ENCODE results near the gene AGAP1.
A peak's percentile ranks its signal among the peaks of the same experiment; 100 is the strongest.

Gene AGAP1

GRCh38 chr2:235949567-235950472 lies 456.0 kb downstream of the AGAP1 start:
- no peak for DNase-seq (ENCODE audit: low spot score)

- DNase-seq (ENCODE audit: low spot score) = no peak
Observed at GRCh38 chr2:235950473-235950809, 456.6 kb downstream of the AGAP1 start.

- DNase-seq (ENCODE audit: low spot score) = no peak
Observed at GRCh38 chr2:235951493-235951892, 457.6 kb downstream of the AGAP1 start.

DNA sequence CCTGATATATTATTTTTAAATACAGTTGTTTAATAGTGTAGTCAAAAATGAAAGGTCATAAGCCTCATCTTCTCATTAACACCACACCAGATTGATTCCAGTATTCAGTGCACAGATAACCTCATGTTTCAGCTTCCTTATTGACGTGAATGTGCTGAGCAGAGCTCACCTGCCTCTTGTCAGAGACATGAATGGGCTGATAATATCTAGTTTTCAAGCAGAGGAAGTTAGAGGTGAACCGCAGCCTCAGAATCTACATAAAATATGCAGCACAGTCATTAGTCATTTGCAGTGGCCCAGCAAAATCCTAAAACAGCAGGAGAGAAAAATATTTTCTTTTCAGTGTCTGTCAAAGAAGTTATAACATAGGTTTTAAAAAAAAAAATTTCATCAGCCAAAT lies 458.1 kb downstream of the AGAP1 start:
- no peak for DNase-seq (ENCODE audit: low spot score)

DNA sequence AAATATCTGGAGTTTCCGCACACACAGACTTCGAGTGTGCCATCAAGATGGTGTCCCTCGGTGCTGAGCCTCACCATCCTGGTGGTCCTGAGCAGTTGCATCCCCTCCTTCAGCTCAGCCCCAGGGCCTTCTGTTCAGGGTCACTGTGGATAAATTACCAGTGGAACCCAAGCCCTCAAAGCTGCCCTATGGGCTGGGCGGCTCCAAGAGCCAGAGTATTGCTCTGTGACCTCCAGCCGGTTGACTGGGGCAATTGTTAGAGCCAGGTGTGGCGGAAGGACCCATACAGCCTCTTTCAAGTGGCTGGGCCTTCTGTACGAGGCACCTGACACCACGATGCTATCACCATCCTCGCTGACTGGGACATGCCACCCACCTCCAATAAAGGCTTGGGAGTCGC lies 458.9 kb downstream of the AGAP1 start:
- DNase-seq (ENCODE audit: low spot score) = no peak

DNA sequence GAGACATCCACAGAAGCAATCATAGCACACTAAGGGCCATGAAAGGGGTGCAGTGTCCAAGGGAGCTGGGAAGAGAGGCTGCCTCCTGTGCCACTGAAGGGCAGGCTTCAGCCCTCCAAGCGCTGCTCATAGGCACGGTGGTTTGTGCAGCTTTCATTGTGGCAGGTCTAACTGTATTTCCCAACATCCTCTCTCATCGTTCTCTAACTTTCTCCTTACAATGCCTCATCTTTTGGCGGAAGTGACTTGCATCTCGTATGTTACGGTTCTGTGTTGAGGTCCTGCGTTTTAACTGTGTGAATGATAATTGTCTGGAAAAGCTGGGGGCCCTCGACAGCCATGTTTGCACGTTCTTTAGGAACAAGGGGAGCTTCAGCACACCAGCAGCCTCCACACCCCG lies 460.4 kb downstream of the AGAP1 start:
- no peak for DNase-seq (ENCODE audit: low spot score)

- DNase-seq (ENCODE audit: low spot score) = no peak
Observed at GRCh38 chr2:235954888-235955480, 461.1 kb downstream of the AGAP1 start.

DNA sequence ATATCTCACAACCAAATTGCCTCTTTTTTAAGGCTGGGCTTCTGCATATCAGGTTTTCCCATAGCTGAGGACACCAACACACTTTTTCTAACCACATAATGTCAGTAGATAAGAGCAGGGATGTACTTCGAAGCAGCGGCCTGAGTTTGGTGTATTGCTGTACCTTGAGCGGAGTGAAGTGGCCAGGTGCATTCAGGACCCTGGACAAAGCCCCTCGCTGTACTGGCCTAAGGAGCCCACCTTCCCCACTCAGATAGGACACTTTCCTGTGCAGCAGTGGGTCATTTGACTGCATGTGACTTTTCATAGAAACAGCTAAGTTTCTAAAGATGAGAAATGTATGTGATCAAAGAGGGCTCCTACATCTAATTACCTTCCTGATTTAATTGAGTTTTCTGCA lies 461.8 kb downstream of the AGAP1 start:
- DNase-seq (ENCODE audit: low spot score) = no peak

- no peak for DNase-seq (ENCODE audit: low spot score)
Observed at GRCh38 chr2:235956281-235956970, 462.6 kb downstream of the AGAP1 start.

DNA sequence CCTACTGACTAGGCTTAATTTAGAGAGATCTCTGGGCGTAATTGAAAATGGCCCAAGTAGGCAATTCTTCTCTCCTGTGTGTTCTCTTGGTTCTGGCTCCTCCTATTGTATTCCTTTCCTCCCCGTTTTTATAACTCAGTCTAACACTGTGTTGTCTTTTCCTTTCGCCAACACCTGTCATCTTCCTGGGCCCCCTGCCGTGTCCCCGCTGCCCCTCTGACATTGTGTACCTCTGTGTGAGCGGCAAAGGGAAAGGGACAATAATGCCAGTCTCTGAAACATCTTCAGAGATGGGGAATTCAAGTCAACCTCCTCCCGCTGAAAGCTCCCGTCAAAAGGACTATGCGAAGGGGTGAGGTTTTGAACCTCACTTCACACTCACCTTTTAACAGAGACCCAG lies 463.4 kb downstream of the AGAP1 start:
- no peak for DNase-seq (ENCODE audit: low spot score)

DNA sequence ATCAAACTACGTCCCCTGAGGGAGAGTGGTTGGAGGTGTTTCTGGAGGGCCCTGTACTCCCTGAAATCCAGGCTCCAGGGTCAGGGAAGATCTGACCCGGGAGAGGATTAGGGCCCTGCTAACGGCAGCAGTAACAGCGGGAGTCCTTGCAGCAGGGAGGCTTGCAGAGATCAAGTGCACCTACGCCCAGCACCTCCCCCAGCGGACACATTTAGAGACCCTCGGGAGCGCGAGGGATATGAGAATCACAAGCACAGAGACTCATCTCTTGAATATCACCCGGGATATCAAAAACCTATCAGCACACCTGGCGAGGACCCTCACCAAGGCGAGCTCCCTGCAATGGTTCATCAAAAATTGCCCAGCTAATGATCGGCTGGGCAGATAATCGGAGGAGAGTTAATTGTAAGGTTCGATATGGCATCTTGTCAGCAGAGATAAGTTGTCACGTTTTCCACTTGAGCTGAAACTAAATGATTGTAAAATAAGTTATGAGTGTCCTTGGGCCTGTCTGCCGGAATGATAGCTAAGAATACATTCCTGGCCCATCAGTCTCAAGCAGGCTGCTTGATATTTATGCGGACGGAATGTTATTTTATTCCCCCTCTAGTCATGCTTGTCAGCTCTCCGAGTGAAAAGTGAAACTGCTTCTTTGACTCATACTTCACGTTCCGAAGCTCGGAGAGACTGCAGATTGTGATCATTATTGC lies 464.5 kb downstream of the AGAP1 start:
- no peak for DNase-seq (ENCODE audit: low spot score)

- no peak for DNase-seq (ENCODE audit: low spot score)
Observed at GRCh38 chr2:235958931-235959410, 465.1 kb downstream of the AGAP1 start.

DNA sequence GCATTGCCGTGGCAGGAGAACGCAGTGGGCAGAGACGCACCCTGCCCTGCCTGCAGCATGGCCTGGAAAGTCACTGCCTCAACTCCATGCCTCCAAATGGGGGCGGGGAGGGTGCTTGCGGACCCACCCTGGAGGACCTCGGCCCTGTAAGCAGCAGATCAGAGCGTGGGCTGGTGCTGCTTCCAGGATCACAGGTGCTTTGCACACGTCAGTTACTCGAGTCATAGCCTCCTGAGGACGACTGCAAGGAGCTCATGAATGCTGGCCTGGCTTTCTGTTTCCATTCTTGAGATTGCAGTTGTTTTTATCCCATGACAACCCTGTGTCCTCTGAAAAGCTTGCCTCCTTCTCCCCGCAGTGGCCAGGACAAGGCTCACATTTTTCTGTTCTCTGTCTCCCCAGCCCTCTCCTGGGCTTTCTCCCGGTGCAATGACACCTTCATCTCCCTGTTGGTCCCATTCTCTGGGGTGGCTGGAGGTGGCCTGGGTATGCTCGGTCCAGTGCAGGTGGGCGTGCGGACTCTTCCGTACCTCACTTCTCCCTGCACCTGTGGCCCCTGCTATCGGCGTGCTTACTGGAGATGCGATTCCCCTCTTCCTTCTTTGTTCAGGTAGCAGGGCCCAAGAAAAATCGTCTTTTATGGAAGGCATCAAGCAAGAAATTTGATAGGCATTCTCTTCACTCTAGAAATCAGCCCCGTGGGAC lies 466.3 kb downstream of the AGAP1 start:
- DNase-seq (ENCODE audit: low spot score) = no peak

DNA sequence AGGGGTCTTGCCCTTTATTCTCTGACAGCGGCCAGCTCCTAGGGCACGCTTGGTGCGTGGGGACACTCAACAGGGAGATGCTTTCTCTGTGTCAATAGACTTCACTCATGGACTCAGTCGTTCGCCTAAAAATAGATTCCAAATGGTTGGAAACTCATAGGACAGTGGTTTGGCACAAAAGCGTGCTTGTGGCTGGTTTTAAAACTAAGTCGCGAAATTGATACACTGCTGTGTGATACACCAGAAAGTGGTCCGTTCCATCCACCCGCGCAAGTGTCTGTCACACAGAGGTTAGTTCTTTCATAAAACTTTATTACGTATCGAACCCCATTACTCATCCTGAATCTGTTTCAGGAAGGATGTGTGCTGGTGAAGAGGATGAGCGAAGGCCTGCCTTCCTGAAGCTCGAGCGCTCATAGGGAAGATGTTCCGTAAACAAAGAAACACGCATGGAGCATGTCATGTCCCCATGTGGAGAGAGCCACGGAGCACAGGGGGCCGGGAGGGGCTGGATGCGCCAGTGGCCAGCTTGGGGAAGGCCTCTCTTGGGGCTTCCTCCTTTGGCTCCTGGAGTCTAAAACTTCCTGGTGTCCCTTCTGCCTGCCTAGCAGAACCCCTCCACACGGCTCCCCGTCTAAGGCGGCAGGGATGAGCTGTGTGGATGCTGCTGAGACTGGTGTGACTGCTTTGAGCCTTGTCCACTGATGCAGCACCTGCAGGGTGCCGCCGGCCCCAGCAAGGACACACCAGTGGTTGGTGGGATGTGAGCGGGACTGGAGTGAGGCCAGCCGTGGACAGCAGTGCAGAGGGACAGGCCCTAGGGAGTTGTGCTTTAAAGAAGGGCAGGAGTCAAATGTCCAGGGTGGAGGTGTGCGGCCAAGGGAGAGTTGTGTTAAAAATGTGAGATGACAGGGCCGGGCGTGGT lies 467.1 kb downstream of the AGAP1 start:
- no peak for DNase-seq (ENCODE audit: low spot score)

GRCh38 chr2:235961711-235962110 lies 467.9 kb downstream of the AGAP1 start:
- DNase-seq (ENCODE audit: low spot score) = no peak

GRCh38 chr2:235963853-235964577 lies 470.2 kb downstream of the AGAP1 start:
- no peak for DNase-seq (ENCODE audit: low spot score)

GRCh38 chr2:235964787-235965390 lies 471.0 kb downstream of the AGAP1 start:
- DNase-seq (ENCODE audit: low spot score) = no peak

DNA sequence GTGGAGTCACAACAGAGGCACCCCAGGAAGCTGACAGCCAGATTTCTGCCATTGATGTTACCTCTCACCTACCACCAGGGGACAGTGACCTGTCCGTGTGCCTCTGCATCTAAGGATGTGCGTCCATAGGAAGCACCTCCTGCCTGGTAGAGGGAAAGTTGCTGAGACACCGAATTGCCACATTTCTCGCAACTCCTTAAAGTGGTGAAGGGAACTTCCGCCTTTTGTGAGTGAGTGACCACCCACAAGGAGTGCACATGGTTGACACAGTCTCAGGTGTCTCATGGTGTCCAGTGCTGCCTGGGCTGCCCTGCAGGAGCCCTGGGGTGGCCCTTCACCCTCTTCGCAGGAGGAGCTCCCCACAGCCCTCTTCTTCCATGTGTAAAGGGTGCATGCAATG lies 472.6 kb downstream of the AGAP1 start:
- peak; percentile 39 for DNase-seq (ENCODE audit: low spot score)

DNA sequence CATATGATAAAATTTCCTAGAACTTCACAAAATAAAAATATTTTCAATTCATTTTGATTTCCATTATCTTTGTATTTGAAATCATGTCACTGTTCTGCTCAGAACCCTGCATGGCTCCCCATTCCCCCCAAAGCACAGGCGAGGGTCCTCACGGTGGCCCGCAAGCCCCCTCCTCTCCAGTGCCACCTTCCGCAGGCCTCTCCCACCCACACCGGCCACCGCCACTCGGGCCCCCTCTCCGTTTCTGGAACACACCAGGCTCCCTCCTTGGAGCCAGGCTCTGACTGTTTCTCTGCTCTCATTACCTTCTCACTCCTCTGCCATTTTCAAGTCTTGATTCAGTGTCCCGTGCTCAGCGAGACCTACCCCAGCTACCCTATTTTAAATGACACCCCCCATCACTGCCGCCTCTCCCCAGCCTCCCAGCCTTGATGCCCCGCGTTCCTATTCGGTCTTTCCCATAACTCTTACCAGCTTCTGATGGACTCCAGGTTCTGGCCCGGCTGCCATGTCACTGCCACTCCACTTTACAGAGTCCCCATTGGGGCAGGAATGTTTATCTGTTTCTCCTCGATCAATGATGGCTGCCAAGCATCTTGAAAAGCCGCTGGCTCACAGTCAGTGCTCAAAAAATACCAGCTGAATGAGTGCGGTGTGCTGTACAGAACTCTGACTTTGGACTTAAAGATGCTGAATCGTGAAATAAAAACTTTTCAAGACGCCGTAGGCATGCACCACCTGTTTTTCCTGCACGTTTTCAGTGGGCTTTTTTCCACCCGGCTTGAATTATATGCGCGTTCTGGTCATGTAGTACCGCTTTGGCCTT lies 473.3 kb downstream of the AGAP1 start:
- DNase-seq (ENCODE audit: low spot score) = no peak

All from HuH-7.5 (cell line).